Astrocyte (in vitro differentiated cells and primary cell): ENCODE measurements around the gene DUSP1. TPM values are rescaled to one million over a fixed set of nuclear protein-coding genes. Genes with fewer than 3 reads are reported as not detected.
A peak's percentile ranks its signal among the peaks of the same experiment; 100 is the strongest.

Source experiments
- DNase-seq: peaks from one replicate; pipeline ENCODE4 v3.0.0-alpha.2; 2010; ENCODE audit warnings: low read depth
- FAIRE-seq: peaks from 2 replicates; lab custom pipeline; 2011; peaks lifted over from hg19 to GRCh38; lab: Jason Lieb, UNC
- H2AFZ ChIP-seq: 2 replicates; pipeline ENCODE4 v1.6.0; 2012; ENCODE audit warnings: low read depth, low read length, inconsistent platforms
- H3K27ac ChIP-seq: 2 replicates; pipeline ENCODE4 v1.5.1; 2011; ENCODE audit warnings: low read depth, low read length, inconsistent platforms
- H3K27me3 ChIP-seq: 2 replicates; pipeline ENCODE4 v1.6.0; 2011; ENCODE audit warnings: low read length, inconsistent platforms; ENCODE audit not compliant: insufficient read depth
- H3K36me3 ChIP-seq: 2 replicates; pipeline ENCODE4 v1.5.1; 2011; ENCODE audit warnings: low read length, inconsistent platforms; ENCODE audit not compliant: insufficient read depth
- H3K4me1 ChIP-seq: 2 replicates; pipeline ENCODE4 v1.5.1; 2011; ENCODE audit warnings: low read length, inconsistent platforms; ENCODE audit not compliant: insufficient read depth
- H3K4me2 ChIP-seq: 2 replicates; pipeline ENCODE4 v1.6.0; 2012; ENCODE audit warnings: low read length, inconsistent platforms
- H3K4me3 ChIP-seq: 2 replicates; pipeline ENCODE4 v1.5.1; 2011; ENCODE audit warnings: low read depth, mild to moderate bottlenecking, low read length, inconsistent platforms; ENCODE audit not compliant: insufficient read depth
- H3K79me2 ChIP-seq: 2 replicates; pipeline ENCODE4 v1.6.0; 2012; ENCODE audit warnings: mild to moderate bottlenecking, low read length, inconsistent platforms; ENCODE audit not compliant: insufficient read depth
- H3K9ac ChIP-seq: 2 replicates; pipeline ENCODE4 v1.6.0; 2012; ENCODE audit warnings: mild to moderate bottlenecking, low read length, inconsistent platforms
- H3K9me3 ChIP-seq: 2 replicates; pipeline ENCODE4 v1.5.1; 2012; ENCODE audit warnings: low read depth, mild to moderate bottlenecking, low read length, inconsistent platforms; ENCODE audit not compliant: insufficient read depth
- H4K20me1 ChIP-seq: 2 replicates; pipeline ENCODE4 v1.6.0; 2012; ENCODE audit warnings: low read length, inconsistent platforms; ENCODE audit not compliant: insufficient read depth
- H3K27ac Mint-ChIP-seq: one replicate; pipeline ENCODE4 v1.8.0; 2021; ENCODE audit warnings: mild to moderate bottlenecking, mixed read lengths; ENCODE audit not compliant: unreplicated experiment
- H3K27me3 Mint-ChIP-seq: one replicate; pipeline ENCODE4 v1.8.0; 2021; ENCODE audit warnings: low read depth, mixed read lengths; ENCODE audit not compliant: unreplicated experiment
- H3K36me3 Mint-ChIP-seq: one replicate; pipeline ENCODE4 v1.8.0; 2021; ENCODE audit warnings: low read depth, mixed read lengths; ENCODE audit not compliant: unreplicated experiment
- H3K4me1 Mint-ChIP-seq: one replicate; pipeline ENCODE4 v1.8.0; 2021; ENCODE audit warnings: low read depth, mixed read lengths; ENCODE audit not compliant: unreplicated experiment
- H3K4me3 Mint-ChIP-seq: one replicate; pipeline ENCODE4 v1.8.0; 2021; ENCODE audit warnings: mild to moderate bottlenecking, moderate library complexity, mixed read lengths; ENCODE audit not compliant: unreplicated experiment
- H3K9me3 Mint-ChIP-seq: one replicate; pipeline ENCODE4 v1.8.0; 2021; ENCODE audit warnings: mild to moderate bottlenecking, mixed read lengths; ENCODE audit not compliant: unreplicated experiment
- CTCF ChIP-seq: IDR thresholded peaks from 2 replicates; pipeline ENCODE4 v1.5.1; 2011; ENCODE audit warnings: low read depth, mild to moderate bottlenecking, inconsistent platforms, low read length, moderate library complexity; ENCODE audit not compliant: insufficient read depth
- EZH2 ChIP-seq: IDR thresholded peaks from 2 replicates; pipeline ENCODE4 v1.6.1; 2012; ENCODE audit warnings: mild to moderate bottlenecking, low read length, inconsistent platforms; ENCODE audit not compliant: insufficient read depth
- total RNA-seq: library from RNA; stranded (reverse); gene quantifications from 2 replicates; pipeline ENCODE4 v1.2.1, GENCODE V29; 2021

The DUSP1 gene
- total RNA-seq, 1 donor from 2014 or later = 90.1 TPM

- Histone ChIP-seq H3K36me3 (no peaks in the 10 kb centered on the region), H3K4me1 (peaks cover 19% of the 10 kb centered on the region), H4K20me1 (no peaks in the 10 kb centered on the region), H3K27me3 (no peaks in the 10 kb centered on the region), H3K9ac (peak overlapping the region; percentile 76), H3K79me2 (no peaks in the 10 kb centered on the region), H3K4me2 (peak overlapping the region; percentile 48), H2AFZ (peak overlapping the region; percentile 14), H3K9me3 (no peaks in the 10 kb centered on the region), H3K4me3 (no peak overlapping the region), H3K27ac (peak overlapping the region; percentile 89)
- H3K9me3 Mint-ChIP-seq = no peaks in the 10 kb centered on the region
- TF ChIP-seq EZH2 = no peak
- peak overlapping the region; percentile 54 for H3K4me3 Mint-ChIP-seq
- peaks cover 11% of the 10 kb centered on the region for H3K27me3 Mint-ChIP-seq
- peaks cover 16% of the 10 kb centered on the region for H3K4me1 Mint-ChIP-seq
- peak overlapping the region; percentile 98 for H3K27ac Mint-ChIP-seq
- no peaks in the 10 kb centered on the region for H3K36me3 Mint-ChIP-seq
- DNase-seq (peak; percentile 98), FAIRE-seq (peak; percentile 94)
Observed at GRCh38 chr5:172733131-172733973, 37.6 kb downstream of the DUSP1 start.

GRCh38 chr5:172732201-172732865, 38.7 kb downstream of the DUSP1 start:
- TF ChIP-seq CTCF (no peak), EZH2 (no peak)
- Mint-ChIP-seq H3K4me1 (peaks cover 16% of the 10 kb centered on the region), H3K36me3 (no peaks in the 10 kb centered on the region), H3K27ac (peak overlapping the region; percentile 98), H3K9me3 (peaks cover 2% of the 10 kb centered on the region), H3K27me3 (peaks cover 20% of the 10 kb centered on the region), H3K4me3 (no peak overlapping the region)
- no peaks in the 10 kb centered on the region for H3K79me2 ChIP-seq
- H3K4me3 ChIP-seq = no peak overlapping the region
- DNase-seq = no peak
- H3K4me1 ChIP-seq = peaks cover 19% of the 10 kb centered on the region
- H3K9ac ChIP-seq = peak overlapping the region; percentile 76
- no peaks in the 10 kb centered on the region for H3K9me3 ChIP-seq
- H3K27me3 ChIP-seq = no peaks in the 10 kb centered on the region
- H3K36me3 ChIP-seq = no peaks in the 10 kb centered on the region
- FAIRE-seq = no peak
- H4K20me1 ChIP-seq = no peaks in the 10 kb centered on the region
- no peak overlapping the region for H2AFZ ChIP-seq
- peak overlapping the region; percentile 89 for H3K27ac ChIP-seq
- no peak overlapping the region for H3K4me2 ChIP-seq

DNA sequence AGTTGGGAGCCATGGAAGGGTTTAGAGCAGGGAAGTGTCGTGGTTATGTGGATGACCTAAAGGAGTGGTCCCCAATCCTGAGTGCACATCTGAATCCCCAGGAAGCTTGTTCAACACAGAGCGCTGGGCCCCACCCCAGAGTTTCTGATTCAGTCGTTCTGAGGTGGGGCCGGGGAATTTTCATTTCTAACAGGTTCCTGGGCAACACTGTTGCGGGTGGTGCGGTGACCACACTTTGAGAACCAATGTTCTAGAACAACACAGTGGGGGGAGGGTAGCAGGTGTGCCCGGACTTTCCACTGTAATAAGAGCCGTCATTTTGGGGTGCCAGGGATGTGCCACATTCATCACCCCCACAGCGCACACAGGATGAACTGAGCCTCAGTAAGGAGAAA, 39.3 kb downstream of the DUSP1 start:
- TF ChIP-seq EZH2 (no peak), CTCF (no peak)
- H3K9me3 Mint-ChIP-seq = peaks cover 2% of the 10 kb centered on the region
- Histone ChIP-seq H3K27me3 (no peaks in the 10 kb centered on the region), H4K20me1 (no peaks in the 10 kb centered on the region), H3K4me2 (no peak overlapping the region), H3K36me3 (no peaks in the 10 kb centered on the region), H3K79me2 (no peaks in the 10 kb centered on the region), H3K4me3 (no peak overlapping the region), H3K9me3 (no peaks in the 10 kb centered on the region), H3K9ac (no peak overlapping the region), H3K27ac (no peak overlapping the region), H3K4me1 (peaks cover 19% of the 10 kb centered on the region), H2AFZ (no peak overlapping the region)
- FAIRE-seq = no peak
- peaks cover 20% of the 10 kb centered on the region for H3K27me3 Mint-ChIP-seq
- no peak for DNase-seq
- H3K36me3 Mint-ChIP-seq = no peaks in the 10 kb centered on the region
- peak overlapping the region; percentile 83 for H3K27ac Mint-ChIP-seq
- H3K4me3 Mint-ChIP-seq = no peak overlapping the region
- peaks cover 16% of the 10 kb centered on the region for H3K4me1 Mint-ChIP-seq
